OCI-LY1 (cell line): ENCODE results near the gene ACE2.

ENCODE experiments used
- H2AFZ ChIP-seq: fragments of 200-600 bp; sonication (generic), shearing (Covaris generic); 2 replicates; pipeline ENCODE4 v1.6.0; 2014; ENCODE audit warnings: antibody characterized with exemption, mild to moderate bottlenecking, low read length
- H3F3A ChIP-seq: fragments of 200-600 bp; sonication (generic), shearing (Covaris generic); 2 replicates; pipeline ENCODE4 v1.6.0; 2014; ENCODE audit warnings: mild to moderate bottlenecking, antibody characterized with exemption, low read length, moderate library complexity; ENCODE audit not compliant: insufficient read depth
- H3K27ac ChIP-seq: fragments of 200-600 bp; sonication (generic); 2 replicates; pipeline ENCODE4 v1.5.1; 2014; ENCODE audit warnings: low read length, mixed run types, mild to moderate bottlenecking, low read depth; ENCODE audit not compliant: poor library complexity, severe bottlenecking
- H3K27me3 ChIP-seq: fragments of 200-600 bp; sonication (generic); 2 replicates; pipeline ENCODE4 v1.6.0; 2014; ENCODE audit warnings: antibody characterized with exemption, mild to moderate bottlenecking, low read length, moderate library complexity; ENCODE audit not compliant: insufficient read depth
- H3K36me3 ChIP-seq: fragments of 200-600 bp; sonication (generic); 2 replicates; pipeline ENCODE4 v1.6.1; 2014; ENCODE audit warnings: mild to moderate bottlenecking, antibody characterized with exemption, low read length, moderate library complexity, mixed read lengths; ENCODE audit not compliant: insufficient read depth
- H3K4me1 ChIP-seq: fragments of 200-600 bp; sonication (generic); 2 replicates; pipeline ENCODE4 v1.5.1; 2014; ENCODE audit warnings: mild to moderate bottlenecking, low read length, moderate library complexity; ENCODE audit not compliant: insufficient read depth, severe bottlenecking
- H3K4me2 ChIP-seq: fragments of 200-600 bp; sonication (generic), shearing (Covaris generic); 2 replicates; pipeline ENCODE4 v1.6.1; 2014; ENCODE audit warnings: low read length
- H3K4me3 ChIP-seq: fragments of 200-600 bp; sonication (generic); 2 replicates; pipeline ENCODE4 v1.5.1; 2014; ENCODE audit warnings: low read length, low read depth, mild to moderate bottlenecking, mixed read lengths; ENCODE audit not compliant: poor library complexity, severe bottlenecking
- H3K79me2 ChIP-seq: fragments of 200-600 bp; shearing (Covaris generic); 2 replicates; pipeline ENCODE4 v1.6.1; 2016; ENCODE audit warnings: mixed run types, low read length, mixed read lengths; ENCODE audit not compliant: insufficient read depth
- H3K9ac ChIP-seq: fragments of 200-600 bp; sonication (generic), shearing (Covaris generic); 2 replicates; pipeline ENCODE4 v1.6.1; 2014; ENCODE audit warnings: mild to moderate bottlenecking, low read length, mixed read lengths
- H3K9me2 ChIP-seq: fragments of 200-600 bp; sonication (generic), shearing (Covaris generic); 2 replicates; pipeline ENCODE4 v1.6.1; 2014; ENCODE audit warnings: low read depth, mild to moderate bottlenecking, low read length, mixed read lengths
- H3K9me3 ChIP-seq: fragments of 200-600 bp; shearing (Covaris generic); 2 replicates; pipeline ENCODE4 v1.6.1; 2014; ENCODE audit warnings: low read length, mixed read lengths
- H4K20me1 ChIP-seq: fragments of 200-600 bp; sonication (generic), shearing (Covaris generic); 2 replicates; pipeline ENCODE4 v1.6.0; 2016; ENCODE audit warnings: mild to moderate bottlenecking, low read length; ENCODE audit not compliant: insufficient read depth
- EZH2 ChIP-seq: fragments of 200-600 bp; sonication (generic), shearing (Covaris generic); IDR thresholded peaks from 2 replicates; pipeline ENCODE4 v1.8.0; 2017; ENCODE audit warnings: borderline replicate concordance, mixed run types, mild to moderate bottlenecking, antibody characterized with exemption, low read length, moderate library complexity, mixed read lengths
- TF ChIP-seq, protein P1 (sequence below): fragments of 200-600 bp; sonication (generic), shearing (Covaris generic); IDR thresholded peaks from 2 replicates; pipeline ENCODE4 v1.5.1; 2017; ENCODE audit warnings: mild to moderate bottlenecking, antibody characterized with exemption, low read length, moderate library complexity, mixed read lengths

ACE2 gene

DNA sequence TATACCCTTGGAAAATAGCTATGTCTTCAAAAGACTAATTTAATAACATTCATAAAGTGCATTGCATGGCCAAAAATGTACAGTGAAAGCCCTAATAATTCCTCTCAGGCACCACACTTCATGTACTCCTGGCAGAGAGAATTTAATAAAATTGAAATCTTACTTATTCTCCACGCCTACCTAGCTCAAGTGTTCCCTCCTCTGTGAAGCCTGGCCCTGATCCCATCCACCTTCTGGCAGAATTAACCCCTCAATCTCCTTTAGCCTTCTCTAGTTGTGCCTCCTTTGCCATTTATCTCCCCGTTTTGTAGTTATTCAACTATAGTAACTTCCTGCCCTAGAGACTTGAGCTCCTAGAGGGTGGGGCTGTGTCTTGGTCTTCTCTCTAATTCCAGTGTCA is 26.7 kb downstream of the ACE2 start:
- no peak for TF ChIP-seq EZH2
- TF ChIP-seq, protein P1, sequence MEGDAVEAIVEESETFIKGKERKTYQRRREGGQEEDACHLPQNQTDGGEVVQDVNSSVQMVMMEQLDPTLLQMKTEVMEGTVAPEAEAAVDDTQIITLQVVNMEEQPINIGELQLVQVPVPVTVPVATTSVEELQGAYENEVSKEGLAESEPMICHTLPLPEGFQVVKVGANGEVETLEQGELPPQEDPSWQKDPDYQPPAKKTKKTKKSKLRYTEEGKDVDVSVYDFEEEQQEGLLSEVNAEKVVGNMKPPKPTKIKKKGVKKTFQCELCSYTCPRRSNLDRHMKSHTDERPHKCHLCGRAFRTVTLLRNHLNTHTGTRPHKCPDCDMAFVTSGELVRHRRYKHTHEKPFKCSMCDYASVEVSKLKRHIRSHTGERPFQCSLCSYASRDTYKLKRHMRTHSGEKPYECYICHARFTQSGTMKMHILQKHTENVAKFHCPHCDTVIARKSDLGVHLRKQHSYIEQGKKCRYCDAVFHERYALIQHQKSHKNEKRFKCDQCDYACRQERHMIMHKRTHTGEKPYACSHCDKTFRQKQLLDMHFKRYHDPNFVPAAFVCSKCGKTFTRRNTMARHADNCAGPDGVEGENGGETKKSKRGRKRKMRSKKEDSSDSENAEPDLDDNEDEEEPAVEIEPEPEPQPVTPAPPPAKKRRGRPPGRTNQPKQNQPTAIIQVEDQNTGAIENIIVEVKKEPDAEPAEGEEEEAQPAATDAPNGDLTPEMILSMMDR = no peak
- no peaks in the 10 kb centered on the region for H3K4me1 ChIP-seq
- H3K4me3 ChIP-seq = no peak overlapping the region
- no peak overlapping the region for H3K27ac ChIP-seq
- H3F3A ChIP-seq = no peaks in the 10 kb centered on the region
- no peaks in the 10 kb centered on the region for H3K36me3 ChIP-seq
- H3K9ac ChIP-seq = no peak overlapping the region
- no peaks in the 10 kb centered on the region for H3K79me2 ChIP-seq
- H4K20me1 ChIP-seq = no peaks in the 10 kb centered on the region
- no peak overlapping the region for H3K4me2 ChIP-seq
- H3K27me3 ChIP-seq = no peaks in the 10 kb centered on the region
- H3K9me3 ChIP-seq = no peaks in the 10 kb centered on the region
- no peak overlapping the region for H2AFZ ChIP-seq
- H3K9me2 ChIP-seq = no peaks in the 10 kb centered on the region

DNA sequence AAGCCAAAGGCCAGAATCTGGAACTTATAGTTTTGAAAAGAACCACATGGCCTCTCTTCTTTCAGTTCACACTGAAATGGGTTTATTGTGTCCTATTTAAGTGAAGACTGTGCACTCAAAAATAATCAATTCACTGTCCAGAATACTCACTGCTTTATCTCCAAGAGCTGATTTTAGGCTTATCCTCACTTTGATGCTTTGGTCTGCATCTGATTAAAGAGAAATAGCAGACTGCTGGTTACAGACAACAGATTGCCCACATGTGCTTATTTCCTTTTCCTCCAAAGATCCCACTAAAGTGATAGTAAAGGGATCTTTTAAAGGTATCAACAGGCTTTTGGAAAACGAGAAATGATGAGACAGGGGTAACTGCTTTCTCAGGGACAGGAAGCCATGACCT is 30.6 kb downstream of the ACE2 start:
- no peaks in the 10 kb centered on the region for H3K27me3 ChIP-seq
- H3K36me3 ChIP-seq = no peaks in the 10 kb centered on the region
- no peaks in the 10 kb centered on the region for H3F3A ChIP-seq
- TF ChIP-seq, protein P1 = no peak
- TF ChIP-seq EZH2 = no peak
- no peak overlapping the region for H3K4me3 ChIP-seq
- no peaks in the 10 kb centered on the region for H3K79me2 ChIP-seq
- no peak overlapping the region for H3K9ac ChIP-seq
- no peak overlapping the region for H3K4me2 ChIP-seq
- no peaks in the 10 kb centered on the region for H3K4me1 ChIP-seq
- H4K20me1 ChIP-seq = no peaks in the 10 kb centered on the region
- no peak overlapping the region for H2AFZ ChIP-seq
- H3K27ac ChIP-seq = no peak overlapping the region
- no peaks in the 10 kb centered on the region for H3K9me2 ChIP-seq
- H3K9me3 ChIP-seq = no peaks in the 10 kb centered on the region

DNA sequence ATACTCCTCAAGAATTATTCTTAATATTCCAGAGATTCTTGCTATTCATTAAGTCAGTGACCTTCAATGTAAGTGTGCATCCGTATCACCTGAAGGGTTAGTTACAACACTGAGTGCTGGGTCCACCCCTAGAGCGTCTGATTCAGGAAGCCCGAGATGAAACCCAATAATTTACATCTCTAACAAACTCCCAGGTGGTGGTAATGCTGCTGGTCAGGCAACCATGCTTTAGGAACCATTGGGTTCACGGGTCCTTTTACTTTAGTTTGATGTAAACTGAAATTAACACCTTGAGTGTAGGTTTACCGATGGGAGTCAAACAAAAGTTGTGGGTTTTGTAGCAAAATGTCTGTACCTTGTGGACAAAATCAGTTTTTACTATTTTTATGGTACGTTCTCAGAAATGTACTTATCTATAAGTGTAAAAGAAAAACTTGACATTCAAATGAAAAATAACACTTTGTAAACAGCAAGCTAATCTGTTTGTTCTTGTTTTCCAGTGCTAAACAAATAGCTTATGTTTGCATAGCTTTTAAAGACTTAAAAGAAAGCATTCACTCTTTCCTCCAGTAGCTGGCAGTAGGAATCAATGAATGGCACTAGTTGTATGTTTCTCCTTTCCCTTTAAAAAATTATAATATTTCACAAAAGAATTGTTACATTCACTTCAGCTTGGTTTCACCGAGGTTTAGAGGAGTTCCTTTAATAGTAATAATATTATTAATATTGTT is 32.7 kb downstream of the ACE2 start:
- no peaks in the 10 kb centered on the region for H3K9me2 ChIP-seq

More for the DNA sequence above, 32.7 kb downstream of the ACE2 start:
- no peaks in the 10 kb centered on the region for H3K79me2 ChIP-seq
- H3F3A ChIP-seq = no peaks in the 10 kb centered on the region
- no peaks in the 10 kb centered on the region for H3K27me3 ChIP-seq
- H3K9me3 ChIP-seq = no peaks in the 10 kb centered on the region
- H3K4me1 ChIP-seq = no peaks in the 10 kb centered on the region
- H4K20me1 ChIP-seq = no peaks in the 10 kb centered on the region
- H3K4me2 ChIP-seq = no peak overlapping the region
- H3K4me3 ChIP-seq = no peak overlapping the region
- H3K36me3 ChIP-seq = no peaks in the 10 kb centered on the region
- H3K9ac ChIP-seq = no peak overlapping the region
- H2AFZ ChIP-seq = no peak overlapping the region
- TF ChIP-seq EZH2 = no peak
- TF ChIP-seq, protein P1 = no peak
- no peak overlapping the region for H3K27ac ChIP-seq
